GM12878 (cell line): ENCODE results near the gene ANKRD11. TPM values are rescaled to one million over a fixed set of nuclear protein-coding genes. Genes with fewer than 3 reads are reported as not detected.

ENCODE experiments used
- ATAC-seq: fragments of 200-7000 bp; cut with Tn5 transposase; 3 replicates; pipeline ENCODE4 v1.9.1; 2020; ENCODE audit warnings: mild to moderate bottlenecking, moderate library complexity
- BruUV-seq: library from RNA; stranded (reverse); fragments of 400-500 nt; replicated peaks from 2 replicates; lab custom pipeline; 2021; lab: Mats Ljungman, UMichigan
- CTCF ChIA-PET: fragments of 300-600 bp; sonication (Branson Sonifier 250); formaldehyde crosslinking; extraction: SDS; loops from one replicate; lab custom pipeline; 2021; ENCODE audit warnings: inconsistent platforms; lab: Yijun Ruan, JAX
- POLR2A ChIA-PET: fragments of 350-600 bp; formaldehyde crosslinking; extraction: SDS; loops from one replicate; lab custom pipeline; 2021; ENCODE audit warnings: inconsistent platforms; lab: Charles Lee
- RAD21 ChIA-PET: fragments of 300-600 bp; sonication (Branson Sonifier 250); formaldehyde crosslinking; loops from one replicate; lab custom pipeline; 2023; ENCODE audit warnings: antibody characterized with exemption; ENCODE audit not compliant: unreplicated experiment; lab: Charles Lee
- SMC1A ChIA-PET: fragments of 300-600 bp; sonication (Branson Sonifier 250); formaldehyde crosslinking; loops from one replicate; lab custom pipeline; 2023; ENCODE audit not compliant: unreplicated experiment, uncharacterized antibody; lab: Charles Lee
- DNase-seq: peaks from one replicate; pipeline ENCODE4 v3.0.0-alpha.2; 2011; ENCODE audit warnings: low read depth, low spot score
- FAIRE-seq: peaks from 3 replicates; lab custom pipeline; 2011; peaks lifted over from hg19 to GRCh38; lab: Jason Lieb, UNC
- H2AFZ ChIP-seq: 2 replicates; pipeline ENCODE4 v1.6.0; 2011; ENCODE audit warnings: low read depth, low read length, control low read depth; ENCODE audit not compliant: control insufficient read depth
- H3K27ac ChIP-seq: 2 replicates; pipeline ENCODE4 v1.5.1; 2011; ENCODE audit warnings: control low read depth; ENCODE audit not compliant: control insufficient read depth, insufficient read depth
- H3K27me3 ChIP-seq, 2 experiments: replicated peaks in 1 of 2; 2 replicates each; pipeline versions ENCODE4 v1.6.0 to v1.6.1; 2011; ENCODE audit warnings: low read length in 1 of 2; ENCODE audit not compliant: control insufficient read depth in 2 of 2, insufficient read depth in 2 of 2
- H3K36me3 ChIP-seq, 2 experiments: 2 replicates each; pipeline ENCODE4 v1.5.1; 2011; ENCODE audit warnings: low read length in 1 of 2; ENCODE audit not compliant: control insufficient read depth in 2 of 2, insufficient read depth in 2 of 2
- H3K4me1 ChIP-seq: 2 replicates; pipeline ENCODE4 v1.6.1; 2011; ENCODE audit warnings: mild to moderate bottlenecking, low read length, moderate library complexity, mixed read lengths; ENCODE audit not compliant: control insufficient read depth, insufficient read depth
- H3K4me2 ChIP-seq: 2 replicates; pipeline ENCODE4 v1.6.0; 2011; ENCODE audit warnings: control low read depth; ENCODE audit not compliant: control insufficient read depth, insufficient read depth
- H3K4me3 ChIP-seq: fragments of 200-600 bp; sonication (generic); 2 replicates; pipeline ENCODE4 v1.5.1; 2016
- H3K79me2 ChIP-seq: 2 replicates; pipeline ENCODE4 v1.6.0; 2011; ENCODE audit warnings: low read length; ENCODE audit not compliant: control insufficient read depth, insufficient read depth
- H3K9ac ChIP-seq: 2 replicates; pipeline ENCODE4 v1.8.0; 2011; ENCODE audit warnings: low read length, control low read depth, mixed read lengths; ENCODE audit not compliant: control insufficient read depth, insufficient read depth
- H3K9me3 ChIP-seq: replicated peaks from 3 replicates; pipeline ENCODE4 v1.5.1; 2011; ENCODE audit warnings: mild to moderate bottlenecking, low read length; ENCODE audit not compliant: control insufficient read depth, insufficient read depth
- H4K20me1 ChIP-seq: 2 replicates; pipeline ENCODE4 v1.6.0; 2011; ENCODE audit not compliant: control insufficient read depth, insufficient read depth
- WRNIP1 ChIP-seq: IDR thresholded peaks from 2 replicates; pipeline ENCODE4 v1.6.1; 2011; ENCODE audit warnings: low read depth, low read length, improper control_type of control experiment, borderline replicate concordance
- WGBS: methylation state at CpG from one replicate; pipeline ENCODE4 v1.1.6; 2016; ENCODE audit warnings: low lambda C conversion rate; ENCODE audit not compliant: insufficient replicate concordance, insufficient coverage; ENCODE audit errors: missing lambda C conversion rate; 5-methylcytosine and 5-hydroxymethylcytosine counted together
- in situ Hi-C: fragments of 300-500 bp; cut with MboI; formaldehyde crosslinking; loops from 9 replicates; pipeline ENCODE4 v1.14.3; 2018; ENCODE audit warnings: mixed read lengths
- intact Hi-C: fragments of 100-400 bp; cut with micrococcal nuclease; formaldehyde crosslinking; loops from one replicate; pipeline ENCODE4 v1.14.2; 2022; ENCODE audit not compliant: unreplicated experiment
- polyA plus RNA-seq, 11 experiments: library from polyadenylated mRNA; depleted of rRNA in 4 of 11; unstranded in 6 of 11; stranded (reverse) in 5 of 11; fragments of >200 nt; fragmentation: Nextera tagmentation in 4 of 11; fragmentation: Illumina TruSeq in 1 of 11; extraction: Ambion mirVana in 4 of 11; extraction: Trizol in 1 of 11; gene quantifications; 1 replicate in 1 of 11; 2 replicates in 10 of 11; pipeline versions ENCODE4 v1.2.1 to v1.2.3, GENCODE V29; 2011 to 2016; ENCODE audit warnings: inconsistent platforms in 2 of 11, missing spikeins in 2 of 11, low read depth in 1 of 11
- total RNA-seq, 4 experiments: library from RNA; depleted of rRNA in 3 of 4; stranded (reverse); fragments of >200 nt in 3 of 4; fragmentation: Illumina TruSeq in 1 of 4; extraction: Trizol in 1 of 4; gene quantifications; 2 replicates each; pipeline versions ENCODE4 v1.2.1 to v1.2.3, GENCODE V29; 2013 to 2021
- TF ChIP-seq, protein P1 (sequence below): fragments of 450-650 bp; IDR thresholded peaks from 2 replicates; pipeline ENCODE4 v1.6.1; 2018; ENCODE audit warnings: borderline replicate concordance, mild to moderate bottlenecking; ENCODE audit not compliant: partially characterized antibody
- TF ChIP-seq, protein P2 (sequence below): fragments of 450-650 bp; IDR thresholded peaks from 2 replicates; pipeline ENCODE4 v1.6.1; 2018; ENCODE audit warnings: mild to moderate bottlenecking, low read depth, moderate library complexity; ENCODE audit not compliant: partially characterized antibody

The ANKRD11 gene
- total and polyA plus RNA-seq, 10 of the 15 experiments (the other 5 are each of a cell fraction or from before 2014, with no cell fraction given): 5.1 to 103 (median 27.4) TPM

DNA sequence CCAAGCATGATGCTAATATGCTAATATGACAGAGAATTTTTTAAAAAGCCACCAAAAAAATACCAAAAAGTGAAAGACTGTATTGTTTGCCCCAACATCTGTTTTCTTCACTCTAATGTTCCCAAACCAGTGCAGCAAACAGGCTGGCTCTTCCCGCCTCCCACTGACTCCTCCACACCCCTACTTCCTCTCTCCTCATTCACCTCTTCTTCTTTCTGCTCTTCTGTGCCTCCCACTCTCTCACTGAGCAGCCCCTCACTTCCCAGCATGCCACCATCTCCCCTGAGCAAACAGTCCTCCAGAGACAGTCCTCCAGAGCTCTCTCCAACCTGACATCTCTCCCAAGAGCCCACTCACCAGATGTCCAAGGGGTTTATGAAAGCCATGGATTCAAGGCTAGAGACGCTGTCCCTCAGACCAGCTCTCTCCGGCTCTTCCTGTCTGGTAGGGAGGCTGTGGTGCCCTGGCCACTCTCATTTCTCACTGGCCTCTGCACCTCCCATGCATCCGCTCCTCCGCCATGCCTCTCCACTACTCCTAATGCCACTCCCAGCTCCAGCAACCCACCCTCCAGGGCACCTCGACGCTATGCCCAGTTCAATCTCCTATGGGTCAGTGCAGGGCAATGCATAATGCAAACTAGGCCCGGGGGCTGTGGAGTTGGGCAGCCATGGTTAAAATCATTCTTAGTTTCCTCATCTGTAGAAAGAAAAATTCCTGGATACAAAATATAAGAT, 52.9 kb downstream of the ANKRD11 start:
- Histone ChIP-seq H4K20me1 (peaks cover 28% of the 10 kb centered on the region; the same call in 1 of the 2 replicates), H3K9ac (no peak overlapping the region), H3K27me3 (no peaks in the 10 kb centered on the region), H3K4me2 (no peak overlapping the region), H2AFZ (no peak overlapping the region), H3K4me1 (peaks cover 28% of the 10 kb centered on the region), H3K4me3 (no peak overlapping the region), H3K36me3 (peaks cover 5 to 12% of the 10 kb centered on the region in 2 experiments), H3K27ac (no peak overlapping the region), H3K79me2 (peaks cover 95% of the 10 kb centered on the region), H3K9me3 (no peaks in the 10 kb centered on the region)
- DNase-seq (no peak), ATAC-seq (no peak), FAIRE-seq (no peak)
- ChIA-PET RAD21 (no interaction called here), CTCF (interaction anchor here (0.5 to 1.2 kb wide), 2 partner anchors 8 to 103 kb away, joined by 3 read pairs; no protein-coding TSS in a partner anchor), POLR2A (interaction anchor here (0.6 to 1.2 kb wide), 2 partner anchors 9 to 10 kb away, joined by 4 read pairs; no protein-coding TSS in a partner anchor), SMC1A (interaction anchor here (1.5 kb wide), 1 partner anchor 11 kb away, joined by 4 read pairs; no protein-coding TSS in a partner anchor)
- intact Hi-C loops: no loop called here
- in situ Hi-C loops: no loop called here
- WGBS: 99% methylated on average over 7 of the region's 8 CpGs
- BruUV-seq: no TSS peak
- no peak for TF ChIP-seq WRNIP1
- TF ChIP-seq, protein P1, sequence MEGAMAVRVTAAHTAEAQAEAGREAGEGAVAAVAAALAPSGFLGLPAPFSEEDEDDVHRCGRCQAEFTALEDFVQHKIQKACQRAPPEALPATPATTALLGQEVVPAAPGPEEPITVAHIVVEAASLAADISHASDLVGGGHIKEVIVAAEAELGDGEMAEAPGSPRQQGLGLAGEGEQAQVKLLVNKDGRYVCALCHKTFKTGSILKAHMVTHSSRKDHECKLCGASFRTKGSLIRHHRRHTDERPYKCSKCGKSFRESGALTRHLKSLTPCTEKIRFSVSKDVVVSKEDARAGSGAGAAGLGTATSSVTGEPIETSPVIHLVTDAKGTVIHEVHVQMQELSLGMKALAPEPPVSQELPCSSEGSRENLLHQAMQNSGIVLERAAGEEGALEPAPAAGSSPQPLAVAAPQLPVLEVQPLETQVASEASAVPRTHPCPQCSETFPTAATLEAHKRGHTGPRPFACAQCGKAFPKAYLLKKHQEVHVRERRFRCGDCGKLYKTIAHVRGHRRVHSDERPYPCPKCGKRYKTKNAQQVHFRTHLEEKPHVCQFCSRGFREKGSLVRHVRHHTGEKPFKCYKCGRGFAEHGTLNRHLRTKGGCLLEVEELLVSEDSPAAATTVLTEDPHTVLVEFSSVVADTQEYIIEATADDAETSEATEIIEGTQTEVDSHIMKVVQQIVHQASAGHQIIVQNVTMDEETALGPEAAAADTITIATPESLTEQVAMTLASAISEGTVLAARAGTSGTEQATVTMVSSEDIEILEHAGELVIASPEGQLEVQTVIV: no peak
- TF ChIP-seq, protein P2, sequence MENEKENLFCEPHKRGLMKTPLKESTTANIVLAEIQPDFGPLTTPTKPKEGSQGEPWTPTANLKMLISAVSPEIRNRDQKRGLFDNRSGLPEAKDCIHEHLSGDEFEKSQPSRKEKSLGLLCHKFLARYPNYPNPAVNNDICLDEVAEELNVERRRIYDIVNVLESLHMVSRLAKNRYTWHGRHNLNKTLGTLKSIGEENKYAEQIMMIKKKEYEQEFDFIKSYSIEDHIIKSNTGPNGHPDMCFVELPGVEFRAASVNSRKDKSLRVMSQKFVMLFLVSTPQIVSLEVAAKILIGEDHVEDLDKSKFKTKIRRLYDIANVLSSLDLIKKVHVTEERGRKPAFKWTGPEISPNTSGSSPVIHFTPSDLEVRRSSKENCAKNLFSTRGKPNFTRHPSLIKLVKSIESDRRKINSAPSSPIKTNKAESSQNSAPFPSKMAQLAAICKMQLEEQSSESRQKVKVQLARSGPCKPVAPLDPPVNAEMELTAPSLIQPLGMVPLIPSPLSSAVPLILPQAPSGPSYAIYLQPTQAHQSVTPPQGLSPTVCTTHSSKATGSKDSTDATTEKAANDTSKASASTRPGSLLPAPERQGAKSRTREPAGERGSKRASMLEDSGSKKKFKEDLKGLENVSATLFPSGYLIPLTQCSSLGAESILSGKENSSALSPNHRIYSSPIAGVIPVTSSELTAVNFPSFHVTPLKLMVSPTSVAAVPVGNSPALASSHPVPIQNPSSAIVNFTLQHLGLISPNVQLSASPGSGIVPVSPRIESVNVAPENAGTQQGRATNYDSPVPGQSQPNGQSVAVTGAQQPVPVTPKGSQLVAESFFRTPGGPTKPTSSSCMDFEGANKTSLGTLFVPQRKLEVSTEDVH: no peak
